Measurements from ENCODE around the gene EFNA4. TPM values are rescaled to one million over a fixed set of nuclear protein-coding genes. Genes with fewer than 3 reads are reported as not detected.

EFNA4 gene
- total and polyA plus RNA-seq, 2 of the 4 experiments (the other 2 are of a cell fraction), result 3.8 to 11.8 TPM

GRCh38 chr1:155017041-155017945 lies 46.2 kb upstream of the EFNA4 start (continued):
- TF ChIP-seq POLR2A (IDR thresholded peaks at IDR 0.05; ENCODE audit: low read depth, low read length) (no peak), FOS (IDR thresholded peaks at IDR 0.05; ENCODE audit: low read depth, low read length) (peak; percentile 43), BHLHE40 (IDR thresholded peaks at IDR 0.05; ENCODE audit: low read depth, low read length) (0 out of 2 replicates have a peak, but pooled peaks have one; percentile 34), MAZ (IDR thresholded peaks at IDR 0.05; ENCODE audit: borderline replicate concordance, low read depth, low read length) (peak; percentile 86)

DNA sequence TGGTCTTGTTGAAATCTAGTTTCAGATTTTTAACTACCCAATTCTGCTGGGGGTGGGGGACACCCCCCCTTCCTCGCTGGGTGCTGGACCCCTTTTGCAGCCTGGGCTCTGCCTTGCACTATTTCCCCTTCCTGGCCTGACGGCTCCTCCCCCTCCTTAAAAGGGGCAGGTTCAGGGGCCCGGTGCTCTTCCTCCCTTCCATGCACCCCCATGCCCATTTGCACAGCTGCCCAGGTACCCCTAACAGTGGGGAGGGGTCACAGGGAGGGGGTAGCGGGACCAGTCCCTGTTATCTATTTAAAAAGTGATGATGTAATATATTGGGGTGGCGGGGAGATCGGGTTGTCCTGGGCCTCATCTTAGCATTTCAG lies 45.6 kb upstream of the EFNA4 start:
- DNase-seq (no peak), ATAC-seq (ENCODE audit: low read depth) (no peak)
- intact Hi-C loops (cut with micrococcal nuclease) (loop anchor here (1.0 kb wide), 1 partner anchor 62 kb away; the partner anchor contains the start of gene PBXIP1), in situ Hi-C loops (cut with MboI; ENCODE audit: low sequenced_read_pairs) (no loop called here), dilution Hi-C loops (cut with HindIII; ENCODE audit: low sequenced_read_pairs, unreplicated experiment) (no loop called here)
- ChIA-PET CTCF (interaction anchor here (1.0 to 2.3 kb wide), 6 partner anchors 11 to 49 kb away, joined by 3 to 7 read pairs (median 4); no protein-coding TSS in a partner anchor), POLR2A (ENCODE audit: unreplicated experiment) (interaction anchor here (0.6 kb wide), 1 partner anchor 62 kb away, joined by 7 read pairs; the partner anchor contains the start of gene PBXIP1)
- Histone ChIP-seq H4K5ac (ENCODE audit: low read depth, low read length) (no peak overlapping the region), H3K4ac (ENCODE audit: low read depth, low read length) (no peak overlapping the region), H3K4me2 (ENCODE audit: low read depth, low read length) (peak overlapping the region; percentile 71), H3K9me1 (ENCODE audit: insufficient read depth, low read length) (peaks cover 2% of the 10 kb centered on the region; the same call in 1 of the 2 replicates), H3K9me3 (ENCODE audit: control insufficient read depth, insufficient read depth, low read length) (no peaks in the 10 kb centered on the region), H2BK20ac (ENCODE audit: low read depth, low read length) (no peak overlapping the region), H2AFZ (replicated peaks; ENCODE audit: low read length, poor library complexity) (peak overlapping the region; percentile 91), H3K27ac (ENCODE audit: insufficient read depth, low read length) (no peak overlapping the region), H3K23ac (ENCODE audit: low read depth, low read length) (no peak overlapping the region), H3K27me3 (ENCODE audit: control insufficient read depth, insufficient read depth, low read length) (no peaks in the 10 kb centered on the region), H3K9ac (ENCODE audit: low read depth, low read length) (peak overlapping the region; percentile 50; the same call in 1 of the 2 replicates), H4K8ac (ENCODE audit: low read depth in 2 of 2, low read length in 2 of 2) (peak overlapping the region in 1 of 2 experiments; percentile 70; a peak in 2 of 4 replicates), H2BK120ac (ENCODE audit: low read depth, low read length) (no peak overlapping the region), H4K20me1 (ENCODE audit: insufficient read depth, low read length) (peaks cover 5% of the 10 kb centered on the region), H3K18ac (ENCODE audit: low read depth, low read length) (no peak overlapping the region), H2AK5ac (ENCODE audit: low read depth, low read length) (0 out of 2 replicates have a peak overlapping the region, but pooled peaks have one; percentile 20), H3K14ac (replicated peaks; ENCODE audit: low read depth, low read length) (peak overlapping the region; percentile 16; the same call in 1 of the 2 replicates), H3K56ac (ENCODE audit: extremely low read depth, insufficient read depth, low read length) (no peak overlapping the region), H3K4me1 (ENCODE audit: control insufficient read depth, insufficient read depth, low read length) (peaks cover 6% of the 10 kb centered on the region; the same call in 1 of the 2 replicates), H3K79me1 (ENCODE audit: low read depth in 1 of 2, low read length in 2 of 2) (peaks cover 0 to 10% of the 10 kb centered on the region in 2 experiments; a peak in 1 of 4 replicates), H3K4me3 (ENCODE audit: insufficient read depth, low read depth, low read length) (no peak overlapping the region), H2BK5ac (ENCODE audit: low read depth, low read length, poor library complexity, severe bottlenecking) (no peak overlapping the region), H4K91ac (ENCODE audit: insufficient read depth, low read depth, low read length) (no peak overlapping the region), H2BK15ac (ENCODE audit: low read depth, low read length) (no peak overlapping the region), H2AK9ac (replicated peaks; ENCODE audit: low read depth, low read length, poor library complexity) (peak overlapping the region; percentile 50), H3K36me3 (ENCODE audit: control insufficient read depth, insufficient read depth, low read length) (peaks cover 22% of the 10 kb centered on the region)
- WGBS, 2 experiments (ENCODE audit: extremely low coverage in 2 of 2, insufficient read length in 1 of 2), result 0% methylated on average over 1 of the region's 6 CpGs; no CpG with 5 or more reads in 1 of the 2 experiments
- BruUV-seq (replicated peaks), result no TSS peak
- no peak for TF ChIP-seq SMC3 (IDR thresholded peaks at IDR 0.05; ENCODE audit: low read depth, low read length)
